ENCODE measurements around the gene MYO18B. TPM values are rescaled to one million over a fixed set of nuclear protein-coding genes. Genes with fewer than 3 reads are reported as not detected.

MYO18B gene
- total RNA-seq, 1 experiment from 2014 or later: 0.07 TPM

DNA sequence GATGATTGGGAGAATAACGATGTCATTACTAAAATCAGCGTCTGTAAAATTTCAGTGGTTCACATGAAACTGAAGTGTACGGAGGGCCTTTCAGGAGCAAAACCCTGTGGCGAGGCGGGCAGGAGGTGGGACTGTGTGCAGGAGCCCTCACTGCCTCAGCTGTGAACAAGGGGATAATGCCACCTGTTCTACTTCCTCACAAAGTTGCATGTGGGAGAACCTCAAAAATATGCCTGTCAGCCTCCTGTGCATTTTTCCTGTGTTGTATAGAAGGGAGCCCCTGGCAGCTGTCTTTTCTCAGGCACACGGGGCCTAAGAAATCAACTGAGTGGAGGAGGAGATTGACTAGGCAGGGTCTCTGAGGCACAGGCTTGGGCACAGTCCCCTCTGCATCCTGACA lies 43.0 kb upstream of the MYO18B start:
- no peaks in the 10 kb centered on the region for H3K36me3 ChIP-seq (ENCODE audit: control insufficient read depth, insufficient read depth, low read length)
- H3K4me1 ChIP-seq: no peaks in the 10 kb centered on the region
- CTCF ChIA-PET: no interaction called here
- no peak for DNase-seq
- Mint-ChIP-seq H3K27me3 (ENCODE audit: insufficient read depth, unreplicated experiment) (no peaks in the 10 kb centered on the region), H3K36me3 (ENCODE audit: insufficient read depth, unreplicated experiment) (peaks cover 6% of the 10 kb centered on the region), H3K4me3 (ENCODE audit: unreplicated experiment) (no peak overlapping the region), H3K27ac (ENCODE audit: unreplicated experiment) (no peak overlapping the region), H3K4me1 (ENCODE audit: low read depth, unreplicated experiment) (no peaks in the 10 kb centered on the region), H3K9me3 (ENCODE audit: unreplicated experiment) (no peaks in the 10 kb centered on the region)
- no peak for TF ChIP-seq CTCF (IDR thresholded peaks at IDR 0.05; ENCODE audit: insufficient read depth in 1 of 2, low read depth in 1 of 2, low read length in 1 of 2, severe bottlenecking in 1 of 2, unreplicated experiment in 1 of 2)
- intact Hi-C loops (cut with micrococcal nuclease; ENCODE audit: unreplicated experiment): no loop called here
- POLR2A ChIA-PET: no interaction called here
- H3K4me3 ChIP-seq (ENCODE audit: low read depth, low read length): no peak overlapping the region
- no peaks in the 10 kb centered on the region for H3K9me3 ChIP-seq
- H3K27me3 ChIP-seq (replicated peaks; ENCODE audit: control insufficient read depth, insufficient read depth, low read length): no peaks in the 10 kb centered on the region
- BruUV-seq (replicated peaks): no TSS peak

DNA sequence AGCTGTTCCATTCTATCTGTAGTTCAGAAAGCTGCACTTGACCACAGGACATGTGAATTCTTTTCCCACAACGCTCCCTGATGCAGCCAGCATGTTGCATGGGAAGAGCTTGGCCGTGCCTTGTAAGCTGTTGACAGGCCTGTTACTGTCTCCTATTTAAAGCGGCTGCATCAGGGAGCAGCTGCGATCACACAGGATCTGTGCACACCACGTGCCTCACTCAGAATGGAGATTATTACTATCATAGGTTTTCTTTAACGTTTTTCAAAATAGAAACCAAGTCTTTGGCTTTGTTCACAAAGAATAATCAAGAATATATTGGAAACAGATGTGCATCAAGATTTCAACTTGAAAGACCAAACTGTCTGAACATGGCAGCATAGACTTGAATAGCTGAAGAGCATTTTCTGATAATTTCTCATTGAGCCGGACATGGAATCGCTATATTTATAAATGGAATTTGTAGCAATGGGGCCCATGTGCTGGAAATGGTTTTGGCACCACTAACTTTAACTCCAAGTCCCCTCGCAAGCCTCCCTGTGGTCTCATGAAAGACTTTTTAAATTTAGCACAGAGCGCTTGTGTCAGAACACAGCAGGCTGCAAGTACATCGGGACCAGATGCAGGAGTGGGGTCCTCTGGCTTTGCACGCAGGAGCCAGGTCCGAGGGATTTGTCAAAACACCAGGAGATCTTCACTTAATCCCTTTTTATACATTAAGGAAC lies 40.8 kb upstream of the MYO18B start:
- H3K27me3 Mint-ChIP-seq (ENCODE audit: insufficient read depth, unreplicated experiment): no peaks in the 10 kb centered on the region
- TF ChIP-seq CTCF (IDR thresholded peaks at IDR 0.05; ENCODE audit: insufficient read depth in 1 of 2, low read depth in 1 of 2, low read length in 1 of 2, severe bottlenecking in 1 of 2, unreplicated experiment in 1 of 2): no peak
- ChIA-PET POLR2A (no interaction called here), CTCF (no interaction called here)
- Histone ChIP-seq H3K27me3 (replicated peaks; ENCODE audit: control insufficient read depth, insufficient read depth, low read length) (no peaks in the 10 kb centered on the region), H3K4me1 (no peaks in the 10 kb centered on the region), H3K4me3 (ENCODE audit: low read depth, low read length) (no peak overlapping the region), H3K9me3 (no peaks in the 10 kb centered on the region), H3K36me3 (ENCODE audit: control insufficient read depth, insufficient read depth, low read length) (no peaks in the 10 kb centered on the region)
- DNase-seq: no peak
- no TSS peak for BruUV-seq (replicated peaks)
- H3K4me3 Mint-ChIP-seq (ENCODE audit: unreplicated experiment): no peak overlapping the region
- no peaks in the 10 kb centered on the region for H3K9me3 Mint-ChIP-seq (ENCODE audit: unreplicated experiment)
- H3K4me1 Mint-ChIP-seq (ENCODE audit: low read depth, unreplicated experiment): no peaks in the 10 kb centered on the region
- peaks cover 6% of the 10 kb centered on the region for H3K36me3 Mint-ChIP-seq (ENCODE audit: insufficient read depth, unreplicated experiment)
- intact Hi-C loops (cut with micrococcal nuclease; ENCODE audit: unreplicated experiment): loop anchor here (5.0 kb wide), 1 partner anchor 71 kb away; no protein-coding TSS in a partner anchor
- no peak overlapping the region for H3K27ac Mint-ChIP-seq (ENCODE audit: unreplicated experiment)

DNA sequence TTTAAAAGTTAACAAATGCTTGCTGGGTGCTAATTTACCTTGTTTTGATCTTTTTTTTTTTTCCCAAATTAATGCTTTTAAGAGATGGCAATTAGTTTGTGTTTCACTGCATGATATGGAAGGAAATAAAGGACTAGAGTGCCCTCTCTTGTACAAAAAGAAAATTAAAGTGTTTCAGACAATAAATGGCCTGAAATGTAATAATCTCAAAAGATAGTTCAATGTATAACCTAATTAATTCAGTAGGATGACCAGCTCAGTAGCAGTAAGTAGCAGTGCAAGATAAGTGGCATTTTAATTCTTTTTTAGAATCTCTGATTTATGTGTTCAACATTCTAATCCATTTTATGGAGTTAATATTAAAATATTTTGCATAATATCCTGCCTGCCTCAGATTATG lies 39.9 kb upstream of the MYO18B start:
- peaks cover 6% of the 10 kb centered on the region for H3K36me3 Mint-ChIP-seq (ENCODE audit: insufficient read depth, unreplicated experiment)
- intact Hi-C loops (cut with micrococcal nuclease; ENCODE audit: unreplicated experiment): loop anchor here (5.0 kb wide), 1 partner anchor 70 kb away; no protein-coding TSS in a partner anchor
- no TSS peak for BruUV-seq (replicated peaks)
- H3K9me3 Mint-ChIP-seq (ENCODE audit: unreplicated experiment): no peaks in the 10 kb centered on the region
- Histone ChIP-seq H3K27me3 (replicated peaks; ENCODE audit: control insufficient read depth, insufficient read depth, low read length) (no peaks in the 10 kb centered on the region), H3K9me3 (no peaks in the 10 kb centered on the region), H3K36me3 (ENCODE audit: control insufficient read depth, insufficient read depth, low read length) (no peaks in the 10 kb centered on the region), H3K4me3 (ENCODE audit: low read depth, low read length) (no peak overlapping the region), H3K4me1 (no peaks in the 10 kb centered on the region)
- H3K4me3 Mint-ChIP-seq (ENCODE audit: unreplicated experiment): no peak overlapping the region
- no peaks in the 10 kb centered on the region for H3K4me1 Mint-ChIP-seq (ENCODE audit: low read depth, unreplicated experiment)
- no peaks in the 10 kb centered on the region for H3K27me3 Mint-ChIP-seq (ENCODE audit: insufficient read depth, unreplicated experiment)
- no peak overlapping the region for H3K27ac Mint-ChIP-seq (ENCODE audit: unreplicated experiment)
- CTCF ChIA-PET: interaction anchor here (1.4 kb wide), 1 partner anchor 239 kb away, joined by 7 read pairs; no protein-coding TSS in a partner anchor
- TF ChIP-seq CTCF (IDR thresholded peaks at IDR 0.05; ENCODE audit: insufficient read depth in 1 of 2, low read depth in 1 of 2, low read length in 1 of 2, severe bottlenecking in 1 of 2, unreplicated experiment in 1 of 2): no peak
- POLR2A ChIA-PET: no interaction called here
- no peak for DNase-seq
